HG02870 (cell line): Measurements from ENCODE around the gene PDIA2.

Experiments used
- ATAC-seq: cut with Tn5 transposase; IDR thresholded peaks from one replicate; pipeline ENCODE4 v1.9.1; 2021; ENCODE audit warnings: mild to moderate bottlenecking, moderate library complexity; ENCODE audit not compliant: unreplicated experiment

PDIA2 gene

GRCh38 chr16:296276-296675 lies 13.3 kb downstream of the PDIA2 start:
- ATAC-seq: no peak

- no peak for ATAC-seq
These were observed 14.0 kb downstream of the PDIA2 start for GRCh38 chr16:296806-297510.

GRCh38 chr16:297832-298231 lies 14.9 kb downstream of the PDIA2 start:
- no peak for ATAC-seq

DNA sequence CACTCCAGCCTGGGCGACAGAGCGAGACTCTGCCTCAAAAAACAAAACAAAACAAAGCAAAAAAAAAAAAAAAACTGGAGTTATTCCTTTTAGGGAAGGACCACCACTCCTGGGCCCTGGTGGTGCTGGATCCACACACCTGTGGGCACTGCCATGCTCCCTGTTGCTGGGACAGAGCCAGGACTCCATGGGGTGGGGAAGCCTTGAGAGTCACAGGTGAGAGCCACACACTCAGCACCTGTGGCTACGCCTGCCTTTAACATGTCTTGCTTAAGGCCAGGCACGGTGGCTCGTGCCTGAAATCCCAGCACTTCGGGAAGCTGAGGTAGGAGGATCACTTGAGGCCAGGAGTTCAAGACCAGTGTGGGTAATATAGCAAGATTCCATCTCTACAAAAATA lies 18.3 kb downstream of the PDIA2 start:
- ATAC-seq: no peak

DNA sequence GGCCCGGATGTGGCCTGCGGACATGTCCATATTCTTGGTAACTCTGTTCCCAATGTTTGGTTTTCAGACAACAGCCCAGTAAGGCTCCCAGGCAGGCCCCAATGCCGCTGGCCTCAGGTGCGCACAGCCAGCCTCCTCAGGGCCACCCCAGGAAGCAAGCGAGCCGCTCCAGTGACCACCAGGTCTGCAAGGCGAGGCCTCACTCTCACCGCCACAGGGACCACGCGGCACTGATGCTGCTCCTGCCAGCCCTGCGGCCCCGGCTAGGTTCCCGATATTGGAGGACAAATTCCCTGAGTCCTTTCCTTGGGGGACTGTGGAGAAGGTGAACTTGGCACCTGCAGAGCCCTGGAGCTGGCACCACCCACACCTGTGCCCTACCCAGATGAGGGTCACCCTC lies 19.0 kb downstream of the PDIA2 start:
- no peak for ATAC-seq

- no peak for ATAC-seq
These were observed 21.0 kb downstream of the PDIA2 start for GRCh38 chr16:303760-304505.

GRCh38 chr16:305916-306626 lies 23.1 kb downstream of the PDIA2 start:
- no peak for ATAC-seq

- ATAC-seq: no peak
These were observed 24.0 kb downstream of the PDIA2 start for GRCh38 chr16:306911-307370.

DNA sequence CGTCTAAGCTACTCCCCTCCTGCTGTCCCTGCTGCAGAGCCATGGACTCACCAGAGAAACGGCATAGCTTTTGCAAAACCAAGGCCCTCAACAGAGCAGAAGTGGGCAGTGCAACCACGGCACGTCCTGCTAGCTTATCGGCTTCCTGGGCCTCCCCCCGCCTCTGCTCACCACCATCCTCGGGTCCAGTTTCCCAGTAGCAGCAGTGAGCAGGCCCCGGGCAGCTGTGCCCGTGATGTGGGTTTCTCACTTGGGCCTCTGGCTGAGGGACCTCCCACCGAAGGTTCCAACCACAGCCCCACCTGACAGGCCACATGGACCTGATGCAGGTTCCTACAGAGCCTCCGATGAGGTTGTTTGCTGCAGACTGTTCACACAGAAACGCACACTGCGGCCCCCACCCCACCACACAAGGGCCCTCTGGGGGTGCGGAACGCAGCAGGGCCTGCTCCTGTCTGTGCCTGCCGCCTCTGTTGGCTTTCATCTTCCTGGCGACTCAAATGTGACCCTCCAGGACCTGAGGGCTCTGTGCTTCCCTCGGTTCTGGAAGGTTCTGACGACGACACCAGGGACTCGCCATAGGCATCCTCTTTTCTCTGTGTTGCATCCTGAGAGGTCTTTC lies 24.8 kb downstream of the PDIA2 start:
- no peak for ATAC-seq

DNA sequence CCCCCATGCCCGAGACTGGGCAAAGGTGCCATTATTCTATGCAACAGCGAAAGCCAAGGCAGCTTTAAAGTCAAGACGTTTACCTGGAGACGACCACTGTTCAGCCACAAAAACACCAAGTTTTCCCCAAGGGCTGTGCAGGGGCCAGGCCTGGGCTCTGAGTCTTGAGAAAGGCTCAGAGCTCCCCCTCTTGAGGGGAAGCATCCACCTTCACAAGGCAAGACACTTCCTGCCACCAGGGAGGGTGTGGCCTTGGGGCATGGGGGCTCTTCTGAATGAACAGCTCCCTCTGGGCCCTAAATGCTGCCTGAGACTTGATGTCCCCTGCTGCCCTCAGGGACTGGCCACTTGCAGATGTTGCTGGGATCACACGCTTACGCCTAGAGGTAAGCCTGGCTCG lies 26.5 kb downstream of the PDIA2 start:
- no peak for ATAC-seq

DNA sequence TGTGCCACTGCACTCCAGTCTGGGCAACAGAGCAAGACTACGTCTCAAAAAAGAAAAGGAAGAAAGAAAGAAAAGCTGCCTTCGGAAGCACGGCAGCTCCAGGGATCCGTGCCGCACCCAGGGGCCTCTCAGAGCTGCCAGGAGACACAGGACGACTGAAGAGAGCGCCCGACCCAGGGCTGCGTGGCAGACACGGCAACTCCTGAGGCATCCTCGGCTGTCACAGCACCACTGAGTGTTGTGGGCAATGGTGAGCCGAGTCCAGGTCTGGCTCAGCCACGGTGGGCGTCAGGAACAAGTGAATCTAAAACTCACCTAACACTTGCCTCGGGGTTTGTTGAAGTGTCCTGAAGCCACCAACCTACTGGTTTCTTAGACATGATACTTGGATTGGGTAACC lies 28.8 kb downstream of the PDIA2 start:
- ATAC-seq: no peak

DNA sequence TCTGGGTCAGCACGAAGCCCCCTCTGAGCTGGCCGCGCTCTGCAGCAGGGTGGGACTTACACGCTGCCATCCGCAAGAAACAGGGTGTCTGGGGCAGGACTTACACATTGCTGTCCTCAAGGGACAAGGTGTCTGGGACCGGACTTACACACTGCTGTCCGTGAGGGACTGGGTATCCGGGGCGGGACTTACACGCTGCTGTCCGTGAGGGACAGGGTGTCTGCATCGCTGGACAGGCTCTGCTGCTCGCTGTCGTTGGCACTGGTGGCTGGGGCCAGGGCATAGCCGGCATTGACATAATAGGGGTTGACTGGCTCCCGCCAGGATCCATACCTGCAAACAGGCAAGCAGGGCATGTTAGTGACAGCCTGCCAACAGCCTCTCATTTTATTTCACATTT lies 31.4 kb downstream of the PDIA2 start:
- ATAC-seq: no peak

- ATAC-seq: no peak
These were observed 31.9 kb downstream of the PDIA2 start for GRCh38 chr16:314795-315299.

DNA sequence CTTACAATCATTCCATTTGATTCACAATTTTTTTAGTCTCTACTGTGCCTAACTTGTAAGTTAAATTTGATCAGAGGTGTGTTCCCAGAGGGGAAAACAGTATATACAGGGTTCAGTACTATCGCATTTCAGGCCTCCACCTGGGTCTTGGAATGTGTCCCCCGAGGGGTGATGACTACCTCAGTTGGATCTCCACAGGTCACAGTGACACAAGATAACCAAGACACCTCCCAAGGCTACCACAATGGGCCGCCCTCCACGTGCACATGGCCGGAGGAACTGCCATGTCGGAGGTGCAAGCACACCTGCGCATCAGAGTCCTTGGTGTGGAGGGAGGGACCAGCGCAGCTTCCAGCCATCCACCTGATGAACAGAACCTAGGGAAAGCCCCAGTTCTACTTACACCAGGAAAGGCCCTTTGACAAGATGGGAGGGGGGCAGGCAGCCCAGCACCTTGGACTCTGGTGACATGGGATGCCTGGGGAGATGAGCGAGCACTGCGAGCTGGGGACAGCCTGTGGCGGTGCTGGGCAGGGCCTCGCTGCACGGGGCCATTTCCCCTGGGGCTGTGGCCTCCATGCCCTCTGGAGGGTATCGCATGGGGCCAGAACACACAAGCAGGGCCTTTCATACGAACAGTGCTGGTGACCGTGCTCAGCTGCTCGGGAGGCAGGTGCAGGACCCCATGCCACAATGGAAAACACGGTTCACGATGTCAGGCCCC lies 33.9 kb downstream of the PDIA2 start:
- ATAC-seq: no peak

- ATAC-seq: no peak
These were observed 34.6 kb downstream of the PDIA2 start for GRCh38 chr16:317583-317982.

DNA sequence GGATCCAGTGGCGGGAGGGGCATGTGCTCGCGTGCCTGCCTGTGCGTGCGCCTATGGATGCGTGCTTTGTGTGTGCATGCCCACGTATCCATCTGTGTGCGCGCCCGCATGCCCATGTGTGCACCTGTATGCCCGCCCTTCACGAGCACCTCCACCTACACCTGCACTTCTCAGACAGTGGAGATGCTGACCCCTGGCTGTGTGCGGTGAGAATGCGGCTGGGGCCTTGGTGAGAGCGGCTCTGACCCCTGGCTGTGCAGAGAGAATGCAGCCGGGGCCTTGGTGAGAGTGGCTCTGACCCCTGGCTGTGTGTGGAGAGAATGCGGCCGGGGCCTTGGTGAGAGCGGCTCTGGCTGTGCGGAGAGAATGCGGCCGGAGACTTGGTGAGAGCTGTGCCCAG lies 35.7 kb downstream of the PDIA2 start:
- ATAC-seq: no peak

- no peak for ATAC-seq
These were observed 37.2 kb downstream of the PDIA2 start for GRCh38 chr16:320206-320605.

DNA sequence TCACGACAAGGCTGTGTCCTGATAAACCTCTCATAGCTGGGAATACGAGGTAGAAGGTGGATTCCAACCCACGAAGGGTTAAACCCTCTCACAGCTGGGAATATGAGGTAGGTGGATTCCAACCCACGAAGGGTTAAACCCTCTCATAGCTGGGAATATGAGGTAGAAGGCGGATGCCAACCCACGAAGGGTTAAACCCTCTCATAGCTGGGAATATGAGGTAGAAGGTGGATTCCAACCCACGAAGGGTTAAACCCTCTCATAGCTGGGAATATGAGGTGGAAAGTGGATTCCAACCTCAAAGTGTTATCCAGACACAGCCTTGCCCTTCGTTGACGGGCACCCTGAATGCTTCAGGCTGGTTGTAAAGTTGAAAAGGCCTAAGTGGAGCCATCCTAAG lies 38.6 kb downstream of the PDIA2 start:
- ATAC-seq: no peak

DNA sequence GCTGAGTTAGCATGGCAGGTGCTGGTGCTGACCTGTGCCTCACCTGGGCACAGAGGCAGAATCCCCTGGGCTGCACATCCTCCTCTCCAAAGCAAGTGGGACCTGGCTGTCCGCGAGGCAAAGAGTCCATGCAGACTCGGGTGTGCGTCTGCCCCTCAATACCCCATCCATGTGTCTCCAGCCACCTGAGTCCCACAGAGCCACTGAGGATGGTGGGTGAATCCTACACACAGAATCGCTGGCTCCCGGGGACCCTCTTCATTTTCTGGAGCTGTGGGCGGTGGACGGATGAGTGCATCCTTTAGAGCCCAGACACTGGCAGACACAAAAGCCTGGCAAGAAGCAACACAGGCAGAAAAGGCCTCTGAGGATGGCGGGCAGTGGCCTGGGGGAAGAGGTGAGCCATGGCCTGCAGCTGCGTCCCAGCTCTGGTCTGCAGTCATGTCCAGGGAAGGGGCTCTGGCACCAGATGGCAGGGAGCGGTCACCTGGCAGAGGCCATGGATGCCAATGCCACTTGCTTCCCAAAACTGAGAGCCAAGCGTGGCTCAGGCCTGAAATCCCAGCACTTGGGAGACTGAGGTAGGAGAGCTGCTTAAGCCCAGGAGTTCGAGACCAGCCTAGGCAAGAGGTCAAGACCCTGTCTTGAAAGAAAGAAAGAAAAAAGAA lies 39.6 kb downstream of the PDIA2 start:
- no peak for ATAC-seq

- ATAC-seq: no peak
These were observed 41.2 kb downstream of the PDIA2 start for GRCh38 chr16:324201-324450.
